Calu3 (cell line): ENCODE measurements around the gene PCGF6. TPM values are rescaled to one million over a fixed set of nuclear protein-coding genes. Genes with fewer than 3 reads are reported as not detected.
"Not testable (repeated sequence)": the region's sequence is repeated elsewhere in the genome, so short reads cannot be mapped to it uniquely, and the experiment has no call there.

ENCODE experiments used
- BruUV-seq: library from RNA; stranded (reverse); fragments of 400-500 nt; replicated peaks from 2 replicates; lab custom pipeline; 2021; lab: Mats Ljungman, UMichigan
- CTCF ChIA-PET: fragments of 300-600 bp; sonication (Branson Sonifier 250); formaldehyde crosslinking; loops from one replicate; lab custom pipeline; 2022; ENCODE audit warnings: antibody characterized with exemption; lab: Charles Lee
- DNase-seq: peaks from one replicate; pipeline ENCODE4 v3.0.0; 2022
- H3K27ac Mint-ChIP-seq: one replicate; pipeline ENCODE4 v1.8.0; 2022; ENCODE audit warnings: mixed read lengths; ENCODE audit not compliant: unreplicated experiment
- H3K27me3 Mint-ChIP-seq: one replicate; pipeline ENCODE4 v1.8.0; 2022; ENCODE audit warnings: mixed read lengths; ENCODE audit not compliant: unreplicated experiment
- H3K36me3 Mint-ChIP-seq: one replicate; pipeline ENCODE4 v1.8.0; 2022; ENCODE audit warnings: mild to moderate bottlenecking, moderate library complexity, mixed read lengths; ENCODE audit not compliant: insufficient read depth, unreplicated experiment
- H3K4me1 Mint-ChIP-seq: one replicate; pipeline ENCODE4 v1.8.0; 2022; ENCODE audit warnings: mild to moderate bottlenecking, low read depth, mixed read lengths; ENCODE audit not compliant: unreplicated experiment
- H3K4me3 Mint-ChIP-seq: one replicate; pipeline ENCODE4 v1.8.0; 2022; ENCODE audit warnings: mild to moderate bottlenecking, low read depth, moderate library complexity, mixed read lengths; ENCODE audit not compliant: unreplicated experiment
- H3K9me3 Mint-ChIP-seq: one replicate; pipeline ENCODE4 v1.8.0; 2022; ENCODE audit warnings: low read depth, mixed read lengths; ENCODE audit not compliant: unreplicated experiment
- CTCF ChIP-seq: fragments of 200-600 bp; IDR thresholded peaks from one replicate; pipeline ENCODE4 v1.8.0; 2022; ENCODE audit warnings: antibody characterized with exemption; ENCODE audit not compliant: unreplicated experiment
- intact Hi-C: fragments of 100-400 bp; cut with micrococcal nuclease; formaldehyde crosslinking; loops from one replicate; pipeline ENCODE4 v1.10.0; 2022; ENCODE audit not compliant: unreplicated experiment
- total RNA-seq: library from RNA; stranded (reverse); gene quantifications from 2 replicates; pipeline ENCODE4 v1.2.3, GENCODE V29; 2022

PCGF6 gene
- total RNA-seq, 1 experiment from 2014 or later: 4.8 TPM

GRCh38 chr10:103265717-103266329 is 85.1 kb downstream of the PCGF6 start:
- Mint-ChIP-seq H3K4me3 (no peak overlapping the region), H3K36me3 (no peaks in the 10 kb centered on the region), H3K27me3 (peaks cover 28% of the 10 kb centered on the region), H3K9me3 (no peaks in the 10 kb centered on the region), H3K27ac (no peak overlapping the region), H3K4me1 (no peaks in the 10 kb centered on the region)
- peak; percentile 70 for DNase-seq
- CTCF ChIA-PET: no interaction called here
- no peak for TF ChIP-seq CTCF
- BruUV-seq: no TSS peak
- intact Hi-C loops: no loop called here

DNA sequence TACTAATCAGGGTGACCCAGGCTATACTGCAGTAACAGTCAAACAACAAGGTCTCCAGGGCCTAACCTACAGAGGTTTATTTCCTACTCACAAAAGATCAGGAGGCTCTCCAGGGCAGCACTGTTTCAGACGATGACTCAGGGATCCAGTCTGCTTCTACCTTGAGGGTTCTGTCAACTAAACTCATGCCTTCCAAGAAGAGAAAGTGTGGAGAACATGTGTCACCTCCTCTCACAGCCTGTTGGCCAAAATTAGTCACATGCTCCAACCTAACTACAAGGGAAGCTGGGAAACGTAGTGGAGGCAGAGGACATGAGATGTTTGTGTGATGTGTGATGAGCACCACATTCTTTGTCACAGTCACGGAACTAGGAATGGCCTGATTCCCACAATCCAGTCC is 88.7 kb downstream of the PCGF6 start:
- CTCF ChIA-PET: no interaction called here

GRCh38 chr10:103259989-103260388 is 91.0 kb downstream of the PCGF6 start:
- Mint-ChIP-seq H3K4me1 (no peaks in the 10 kb centered on the region), H3K27ac (no peak overlapping the region), H3K36me3 (no peaks in the 10 kb centered on the region), H3K4me3 (no peak overlapping the region), H3K9me3 (peaks cover 5% of the 10 kb centered on the region), H3K27me3 (peaks cover 14% of the 10 kb centered on the region)
- TF ChIP-seq CTCF: no peak
- CTCF ChIA-PET: no interaction called here
- DNase-seq: no peak
- BruUV-seq: no TSS peak
- intact Hi-C loops: no loop called here

More for the DNA sequence above, 88.7 kb downstream of the PCGF6 start:
- Mint-ChIP-seq H3K4me1 (no peaks in the 10 kb centered on the region), H3K27me3 (peaks cover 28% of the 10 kb centered on the region), H3K36me3 (no peaks in the 10 kb centered on the region), H3K9me3 (peaks cover 5% of the 10 kb centered on the region), H3K4me3 (no peak overlapping the region), H3K27ac (no peak overlapping the region)
- DNase-seq: no peak
- intact Hi-C loops: no loop called here
- BruUV-seq: no TSS peak
- no peak for TF ChIP-seq CTCF

DNA sequence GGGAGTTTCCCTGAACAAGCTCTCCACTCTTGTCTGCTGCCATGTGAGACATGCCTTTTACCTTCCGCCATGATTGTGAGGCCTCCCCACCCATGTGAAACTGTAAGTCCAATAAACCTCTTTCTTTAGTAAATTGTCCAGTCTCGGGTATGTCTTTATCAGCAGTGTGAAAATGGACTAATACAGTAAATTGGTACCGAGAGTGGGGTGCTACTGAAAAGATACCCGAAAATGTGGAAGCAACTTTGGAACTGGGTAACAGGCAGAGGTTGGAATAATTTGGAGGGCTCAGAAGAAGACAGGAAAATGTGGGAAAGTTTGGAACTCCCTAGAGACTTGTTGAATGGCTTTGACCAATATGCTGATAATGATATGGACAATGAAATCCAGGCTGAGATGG is 92.0 kb downstream of the PCGF6 start:
- H3K27me3 Mint-ChIP-seq, DNase-seq, H3K4me3 Mint-ChIP-seq, H3K9me3 Mint-ChIP-seq, intact Hi-C loops, H3K27ac Mint-ChIP-seq, H3K36me3 Mint-ChIP-seq, BruUV-seq, H3K4me1 Mint-ChIP-seq, CTCF ChIA-PET: not testable (repeated sequence)

DNA sequence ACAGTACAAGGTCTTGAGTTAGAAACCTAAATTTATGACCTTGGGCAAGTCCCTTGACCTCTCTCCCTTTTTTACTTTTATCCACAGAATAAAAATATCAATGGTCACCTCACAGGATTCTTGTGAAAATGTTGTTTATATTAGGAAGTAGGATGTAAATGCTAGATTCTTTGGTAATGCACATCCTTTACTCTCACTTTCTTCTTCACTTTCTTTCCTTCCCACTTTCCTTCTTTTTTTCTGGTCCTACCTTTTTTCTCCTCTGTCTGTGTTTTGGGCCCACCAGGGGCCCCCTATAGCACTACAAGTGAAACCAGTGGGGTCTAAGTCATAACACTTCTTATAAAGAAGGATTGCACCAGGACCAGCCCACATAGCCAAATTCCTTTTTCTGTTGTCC is 93.1 kb downstream of the PCGF6 start:
- no peak for DNase-seq
- CTCF ChIA-PET: no interaction called here
- no TSS peak for BruUV-seq
- no peaks in the 10 kb centered on the region for H3K4me1 Mint-ChIP-seq
- H3K9me3 Mint-ChIP-seq: peaks cover 5% of the 10 kb centered on the region
- no peak for TF ChIP-seq CTCF
- H3K27ac Mint-ChIP-seq: no peak overlapping the region
- intact Hi-C loops: no loop called here
- no peak overlapping the region for H3K4me3 Mint-ChIP-seq
- H3K27me3 Mint-ChIP-seq: no peaks in the 10 kb centered on the region
- H3K36me3 Mint-ChIP-seq: no peaks in the 10 kb centered on the region
